ENCODE data around the gene ACO2. TPM values are rescaled to one million over a fixed set of nuclear protein-coding genes. Genes with fewer than 3 reads are reported as not detected.

Gene ACO2
- total and polyA plus RNA-seq, 4 experiments from 2014 or later = 64.8 to 81.2 (median 72.3) TPM

GRCh38 chr22:41501209-41501608 is 32.3 kb downstream of the ACO2 start:
- Mint-ChIP-seq H3K4me1 (peaks cover 0 to 7% (median 0%) of the 10 kb centered on the region in 4 donors), H3K9me3 (no peaks in the 10 kb centered on the region), H3K36me3 (peaks cover 18 to 45% of the 10 kb centered on the region in 2 donors), H3K4me3 (no peak overlapping the region), H3K27me3 (no peaks in the 10 kb centered on the region), H3K27ac (peak overlapping the region in 1 of 7 donors; percentile 37)
- no peak overlapping the region for H3K4me3 ChIP-seq (ENCODE audit: low read length in 2 of 2)
- CTCF ChIA-PET (ENCODE audit: partially characterized antibody) = interaction anchor here (1.3 to 2.9 kb wide), 2 partner anchors 90 to 98 kb away, joined by 3 to 31 read pairs; no protein-coding TSS in a partner anchor
- H3K27me3 ChIP-seq (ENCODE audit: insufficient read depth, low read length) = no peaks in the 10 kb centered on the region
- no peaks in the 10 kb centered on the region for H3K4me1 ChIP-seq (ENCODE audit: insufficient read depth, low read length)
- peaks cover 28% of the 10 kb centered on the region for H3K36me3 ChIP-seq (ENCODE audit: insufficient read depth, low read length)
- POLR2A ChIA-PET (ENCODE audit: partially characterized antibody) = interaction anchor here (0.6 to 1.2 kb wide), 2 partner anchors 13 to 33 kb away, joined by 3 to 5 read pairs; partner anchors contain the start of genes ACO2 and PHF5A
- no peaks in the 10 kb centered on the region for H3K9me3 ChIP-seq (ENCODE audit: control insufficient read depth in 1 of 2, low read length in 2 of 2)
- DNase-seq = peak in 1 of 5 donors; percentile 10
- H3K27ac ChIP-seq (ENCODE audit: low read depth, low read length) = no peak overlapping the region
- intact Hi-C loops (cut with micrococcal nuclease) = loop anchor here (1.0 kb wide), 1 partner anchor 97 kb away; no protein-coding TSS in a partner anchor

- Histone ChIP-seq H3K27ac (ENCODE audit: low read depth, low read length) (no peak overlapping the region), H3K4me3 (ENCODE audit: low read length in 2 of 2) (no peak overlapping the region), H3K9me3 (ENCODE audit: control insufficient read depth in 1 of 2, low read length in 2 of 2) (no peaks in the 10 kb centered on the region), H3K36me3 (ENCODE audit: insufficient read depth, low read length) (peaks cover 41% of the 10 kb centered on the region), H3K4me1 (ENCODE audit: insufficient read depth, low read length) (no peaks in the 10 kb centered on the region), H3K27me3 (ENCODE audit: insufficient read depth, low read length) (no peaks in the 10 kb centered on the region)
- POLR2A ChIA-PET (ENCODE audit: partially characterized antibody) = no interaction called here
- Mint-ChIP-seq H3K27ac (peak overlapping the region in 1 of 7 donors; percentile 11), H3K27me3 (no peaks in the 10 kb centered on the region), H3K9me3 (no peaks in the 10 kb centered on the region), H3K4me1 (peaks cover 0 to 6% (median 0%) of the 10 kb centered on the region in 4 donors), H3K36me3 (peaks cover 17 to 62% of the 10 kb centered on the region in 2 donors), H3K4me3 (no peak overlapping the region)
- CTCF ChIA-PET (ENCODE audit: partially characterized antibody) = interaction anchor here (3.7 kb wide), 1 partner anchor 13 kb away, joined by 18 read pairs; no protein-coding TSS in a partner anchor
- DNase-seq = no peak
- intact Hi-C loops (cut with micrococcal nuclease) = no loop called here
These were observed 35.5 kb downstream of the ACO2 start for GRCh38 chr22:41504397-41504796.

DNA sequence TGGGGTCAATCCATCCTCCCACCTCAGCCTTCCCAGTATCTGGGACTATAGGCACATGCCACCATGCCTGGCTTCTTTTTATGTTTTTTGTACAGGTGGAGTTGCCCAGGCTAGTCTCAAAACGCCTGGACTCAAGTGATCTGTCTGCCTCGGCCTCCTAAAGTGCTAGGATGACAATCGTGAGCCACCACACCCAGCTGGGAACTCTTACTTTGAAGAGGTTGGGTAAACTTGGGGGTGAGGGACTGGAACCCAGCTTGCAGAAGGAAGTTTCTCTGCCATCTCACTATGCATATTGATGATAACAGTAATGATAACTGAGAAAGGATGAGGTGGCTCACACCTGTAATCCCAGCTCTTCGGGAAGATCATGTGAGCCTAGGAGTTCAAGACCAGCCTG is 35.9 kb downstream of the ACO2 start:
- H3K36me3 Mint-ChIP-seq = peaks cover 15 to 60% of the 10 kb centered on the region in 2 donors

DNA sequence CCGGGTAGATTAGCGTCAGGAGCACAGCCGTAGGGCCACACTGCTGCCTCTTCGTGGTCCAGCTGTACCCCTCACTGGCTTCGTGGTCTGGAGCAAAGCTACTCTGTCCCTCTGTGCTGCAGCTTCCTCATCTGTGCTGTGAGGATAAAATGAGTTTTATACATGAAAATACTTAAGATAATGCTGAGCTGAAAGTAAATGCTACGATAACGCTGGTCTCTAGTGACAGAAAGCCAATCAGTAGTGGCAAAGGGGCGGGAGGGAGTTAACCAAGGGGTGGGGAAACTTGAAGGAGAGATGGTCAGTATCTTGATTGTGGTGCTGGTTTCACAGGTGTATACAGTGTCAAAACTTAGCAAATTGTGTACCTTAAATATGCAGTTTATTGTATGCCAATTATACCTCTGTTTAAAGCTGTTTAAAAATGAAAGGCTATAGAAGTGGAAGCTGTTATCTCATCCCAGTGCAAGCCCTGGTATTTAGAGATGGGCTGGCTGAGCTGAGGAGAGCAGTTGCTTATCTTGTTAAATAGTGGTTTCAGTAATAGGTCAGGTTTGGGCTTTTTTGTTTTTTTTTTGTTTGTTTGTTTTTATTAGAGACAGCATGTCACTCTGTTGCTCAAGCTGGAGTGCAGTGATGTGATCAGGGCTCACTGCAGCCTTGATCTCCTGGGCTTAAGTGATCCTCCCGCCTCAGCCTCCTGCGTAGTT is 36.7 kb downstream of the ACO2 start:
- no peak for DNase-seq
- Mint-ChIP-seq H3K27ac (peak overlapping the region in 1 of 7 donors; percentile 10), H3K36me3 (peaks cover 15 to 63% of the 10 kb centered on the region in 2 donors), H3K4me1 (peaks cover 0 to 7% (median under 1%) of the 10 kb centered on the region in 4 donors), H3K4me3 (no peak overlapping the region), H3K9me3 (no peaks in the 10 kb centered on the region), H3K27me3 (no peaks in the 10 kb centered on the region)
- Histone ChIP-seq H3K4me1 (ENCODE audit: insufficient read depth, low read length) (no peaks in the 10 kb centered on the region), H3K27ac (ENCODE audit: low read depth, low read length) (no peak overlapping the region), H3K27me3 (ENCODE audit: insufficient read depth, low read length) (no peaks in the 10 kb centered on the region), H3K36me3 (ENCODE audit: insufficient read depth, low read length) (peaks cover 43% of the 10 kb centered on the region), H3K4me3 (ENCODE audit: low read length in 2 of 2) (no peak overlapping the region), H3K9me3 (ENCODE audit: control insufficient read depth in 1 of 2, low read length in 2 of 2) (no peaks in the 10 kb centered on the region)
- intact Hi-C loops (cut with micrococcal nuclease) = no loop called here
- ChIA-PET CTCF (ENCODE audit: partially characterized antibody) (interaction anchor here (2.1 to 3.7 kb wide), 2 partner anchors 12 kb away, joined by 5 to 18 read pairs; no protein-coding TSS in a partner anchor), POLR2A (ENCODE audit: partially characterized antibody) (no interaction called here)

More for the DNA sequence above, 35.9 kb downstream of the ACO2 start:
- ChIA-PET POLR2A (ENCODE audit: partially characterized antibody) (no interaction called here), CTCF (ENCODE audit: partially characterized antibody) (interaction anchor here (2.1 to 3.7 kb wide), 2 partner anchors 11 to 12 kb away, joined by 5 to 18 read pairs; no protein-coding TSS in a partner anchor)
- Histone ChIP-seq H3K4me1 (ENCODE audit: insufficient read depth, low read length) (no peaks in the 10 kb centered on the region), H3K27ac (ENCODE audit: low read depth, low read length) (no peak overlapping the region), H3K27me3 (ENCODE audit: insufficient read depth, low read length) (no peaks in the 10 kb centered on the region), H3K4me3 (ENCODE audit: low read length in 2 of 2) (no peak overlapping the region), H3K9me3 (ENCODE audit: control insufficient read depth in 1 of 2, low read length in 2 of 2) (no peaks in the 10 kb centered on the region), H3K36me3 (ENCODE audit: insufficient read depth, low read length) (peaks cover 38% of the 10 kb centered on the region)
- no peak for DNase-seq
- Mint-ChIP-seq H3K4me1 (peaks cover 0 to 7% (median under 1%) of the 10 kb centered on the region in 4 donors), H3K4me3 (no peak overlapping the region), H3K27me3 (no peaks in the 10 kb centered on the region), H3K9me3 (no peaks in the 10 kb centered on the region), H3K27ac (peak overlapping the region in 1 of 7 donors; percentile 47)
- intact Hi-C loops (cut with micrococcal nuclease) = no loop called here

- no peaks in the 10 kb centered on the region for H3K9me3 ChIP-seq (ENCODE audit: control insufficient read depth in 1 of 2, low read length in 2 of 2)
- no peaks in the 10 kb centered on the region for H3K27me3 ChIP-seq (ENCODE audit: insufficient read depth, low read length)
- peaks cover 14 to 56% of the 10 kb centered on the region in 2 donors for H3K36me3 Mint-ChIP-seq
- peaks cover 0 to 7% (median under 1%) of the 10 kb centered on the region in 4 donors for H3K4me1 Mint-ChIP-seq
- no peaks in the 10 kb centered on the region for H3K9me3 Mint-ChIP-seq
- H3K36me3 ChIP-seq (ENCODE audit: insufficient read depth, low read length) = peaks cover 39% of the 10 kb centered on the region
- no peak overlapping the region for H3K4me3 ChIP-seq (ENCODE audit: low read length in 2 of 2)
- no peaks in the 10 kb centered on the region for H3K27me3 Mint-ChIP-seq
- no peak for DNase-seq
- H3K4me3 Mint-ChIP-seq = no peak overlapping the region
- POLR2A ChIA-PET (ENCODE audit: partially characterized antibody) = no interaction called here
- no peak overlapping the region for H3K27ac Mint-ChIP-seq
- intact Hi-C loops (cut with micrococcal nuclease) = no loop called here
- CTCF ChIA-PET (ENCODE audit: partially characterized antibody) = interaction anchor here (3.7 kb wide), 1 partner anchor 10 kb away, joined by 18 read pairs; no protein-coding TSS in a partner anchor
- H3K4me1 ChIP-seq (ENCODE audit: insufficient read depth, low read length) = no peaks in the 10 kb centered on the region
- no peak overlapping the region for H3K27ac ChIP-seq (ENCODE audit: low read depth, low read length)
These were observed 38.6 kb downstream of the ACO2 start for GRCh38 chr22:41507330-41508063.

GRCh38 chr22:41508770-41509170 is 39.9 kb downstream of the ACO2 start:
- no peak overlapping the region for H3K27ac Mint-ChIP-seq
- no peak overlapping the region for H3K27ac ChIP-seq (ENCODE audit: low read depth, low read length)
- peaks cover 20 to 61% of the 10 kb centered on the region in 2 donors for H3K36me3 Mint-ChIP-seq
- H3K4me3 ChIP-seq (ENCODE audit: low read length in 2 of 2) = no peak overlapping the region
- intact Hi-C loops (cut with micrococcal nuclease) = no loop called here
- ChIA-PET POLR2A (ENCODE audit: partially characterized antibody) (interaction anchor here (1.7 kb wide), 1 partner anchor 40 kb away, joined by 6 read pairs; the partner anchor contains the start of genes ACO2 and PHF5A), CTCF (ENCODE audit: partially characterized antibody) (interaction anchor here (1.1 to 1.7 kb wide), 3 partner anchors 9 to 18 kb away, joined by 3 to 5 read pairs (median 3); no protein-coding TSS in a partner anchor)
- H3K4me1 ChIP-seq (ENCODE audit: insufficient read depth, low read length) = no peaks in the 10 kb centered on the region
- no peaks in the 10 kb centered on the region for H3K9me3 Mint-ChIP-seq
- H3K4me3 Mint-ChIP-seq = no peak overlapping the region
- H3K36me3 ChIP-seq (ENCODE audit: insufficient read depth, low read length) = peaks cover 49% of the 10 kb centered on the region
- no peak for DNase-seq
- H3K9me3 ChIP-seq (ENCODE audit: control insufficient read depth in 1 of 2, low read length in 2 of 2) = no peaks in the 10 kb centered on the region
- peaks cover 0 to 7% (median under 1%) of the 10 kb centered on the region in 4 donors for H3K4me1 Mint-ChIP-seq
- no peaks in the 10 kb centered on the region for H3K27me3 ChIP-seq (ENCODE audit: insufficient read depth, low read length)
- H3K27me3 Mint-ChIP-seq = no peaks in the 10 kb centered on the region

DNA sequence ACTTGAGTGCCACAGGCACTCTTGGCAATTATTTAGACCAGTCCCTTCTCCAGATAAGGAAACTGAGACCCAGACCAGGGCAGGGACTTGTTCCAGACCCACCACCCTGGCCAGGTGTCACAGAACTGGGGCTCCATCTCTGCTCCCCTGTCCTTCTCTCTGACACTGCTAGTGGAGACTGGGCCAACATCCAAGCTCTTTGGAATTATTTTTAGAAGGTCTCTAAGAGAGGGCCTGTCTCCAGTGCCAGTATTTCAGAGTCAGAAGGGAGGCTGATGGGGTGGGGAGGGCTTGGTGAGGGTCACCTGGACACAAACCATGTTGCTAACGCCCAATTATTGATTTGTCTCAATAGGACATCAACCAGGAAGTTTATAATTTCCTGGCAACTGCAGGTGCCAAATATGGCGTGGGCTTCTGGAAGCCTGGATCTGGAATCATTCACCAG is 42.6 kb downstream of the ACO2 start:
- Mint-ChIP-seq H3K36me3 (peaks cover 31 to 73% of the 10 kb centered on the region in 2 donors), H3K27ac (peak overlapping the region in 1 of 7 donors; percentile 17), H3K9me3 (no peaks in the 10 kb centered on the region), H3K4me3 (no peak overlapping the region), H3K27me3 (no peaks in the 10 kb centered on the region), H3K4me1 (peaks cover 0 to 3% (median under 1%) of the 10 kb centered on the region in 4 donors)
- H3K9me3 ChIP-seq (ENCODE audit: control insufficient read depth in 1 of 2, low read length in 2 of 2) = no peaks in the 10 kb centered on the region
- no peak overlapping the region for H3K4me3 ChIP-seq (ENCODE audit: low read length in 2 of 2)
- H3K4me1 ChIP-seq (ENCODE audit: insufficient read depth, low read length) = no peaks in the 10 kb centered on the region
- no peaks in the 10 kb centered on the region for H3K27me3 ChIP-seq (ENCODE audit: insufficient read depth, low read length)
- intact Hi-C loops (cut with micrococcal nuclease) = no loop called here
- no peak for DNase-seq
- CTCF ChIA-PET (ENCODE audit: partially characterized antibody) = no interaction called here
- H3K27ac ChIP-seq (ENCODE audit: low read depth, low read length) = no peak overlapping the region
- peaks cover 69% of the 10 kb centered on the region for H3K36me3 ChIP-seq (ENCODE audit: insufficient read depth, low read length)
- POLR2A ChIA-PET (ENCODE audit: partially characterized antibody) = no interaction called here

Data from CD4-positive, alpha-beta memory T cell (primary cell).